Lower leg skin (tissue), 3 donors: ENCODE results near the gene NRXN3.

Experiments
- POLR2A ChIP-seq, 2 donors: fragments of 450-650 bp; IDR thresholded peaks; one replicate each; pipeline ENCODE4 v1.6.1; 2016 to 2017; ENCODE audit warnings: antibody characterized with exemption in 2 of 2, mild to moderate bottlenecking in 1 of 2, moderate library complexity in 1 of 2
- TF ChIP-seq, protein P1 (sequence below), 3 donors: fragments of 450-650 bp; IDR thresholded peaks; one replicate each; pipeline ENCODE4 v1.5.1; 2016; ENCODE audit warnings: antibody characterized with exemption in 3 of 3, mild to moderate bottlenecking in 3 of 3, moderate library complexity in 2 of 3

- TF ChIP-seq, protein P1, sequence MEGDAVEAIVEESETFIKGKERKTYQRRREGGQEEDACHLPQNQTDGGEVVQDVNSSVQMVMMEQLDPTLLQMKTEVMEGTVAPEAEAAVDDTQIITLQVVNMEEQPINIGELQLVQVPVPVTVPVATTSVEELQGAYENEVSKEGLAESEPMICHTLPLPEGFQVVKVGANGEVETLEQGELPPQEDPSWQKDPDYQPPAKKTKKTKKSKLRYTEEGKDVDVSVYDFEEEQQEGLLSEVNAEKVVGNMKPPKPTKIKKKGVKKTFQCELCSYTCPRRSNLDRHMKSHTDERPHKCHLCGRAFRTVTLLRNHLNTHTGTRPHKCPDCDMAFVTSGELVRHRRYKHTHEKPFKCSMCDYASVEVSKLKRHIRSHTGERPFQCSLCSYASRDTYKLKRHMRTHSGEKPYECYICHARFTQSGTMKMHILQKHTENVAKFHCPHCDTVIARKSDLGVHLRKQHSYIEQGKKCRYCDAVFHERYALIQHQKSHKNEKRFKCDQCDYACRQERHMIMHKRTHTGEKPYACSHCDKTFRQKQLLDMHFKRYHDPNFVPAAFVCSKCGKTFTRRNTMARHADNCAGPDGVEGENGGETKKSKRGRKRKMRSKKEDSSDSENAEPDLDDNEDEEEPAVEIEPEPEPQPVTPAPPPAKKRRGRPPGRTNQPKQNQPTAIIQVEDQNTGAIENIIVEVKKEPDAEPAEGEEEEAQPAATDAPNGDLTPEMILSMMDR (IDR thresholded peaks at IDR 0.05) = no peak
- no peak for TF ChIP-seq POLR2A (IDR thresholded peaks at IDR 0.05)
Observed at GRCh38 chr14:78172428-78172827, 2.3 kb downstream of the NRXN3 start.
